Nephron progenitor cell (in vitro differentiated cells): ENCODE results near the gene ILF3.

Experiments
- DNase-seq: peaks from one replicate; pipeline ENCODE4 v3.0.0; 2021
- H3K27ac Mint-ChIP-seq: 2 replicates; pipeline ENCODE4 v1.8.0; 2021; ENCODE audit warnings: mild to moderate bottlenecking, moderate library complexity, mixed read lengths
- H3K27me3 Mint-ChIP-seq: 2 replicates; pipeline ENCODE4 v1.8.0; 2021; ENCODE audit warnings: mild to moderate bottlenecking, low read depth, mixed read lengths; ENCODE audit not compliant: poor library complexity
- H3K36me3 Mint-ChIP-seq: 2 replicates; pipeline ENCODE4 v1.8.0; 2021; ENCODE audit warnings: low read depth, mixed read lengths
- H3K4me1 Mint-ChIP-seq: 2 replicates; pipeline ENCODE4 v1.8.0; 2021; ENCODE audit warnings: mixed read lengths
- H3K4me3 Mint-ChIP-seq: 2 replicates; pipeline ENCODE4 v1.8.0; 2021; ENCODE audit warnings: mild to moderate bottlenecking, moderate library complexity, mixed read lengths
- H3K9me3 Mint-ChIP-seq: 2 replicates; pipeline ENCODE4 v1.8.0; 2021; ENCODE audit warnings: mild to moderate bottlenecking, moderate library complexity, mixed read lengths
- CTCF ChIP-seq: fragments of 200-600 bp; sonication (generic); IDR thresholded peaks from 2 replicates; pipeline ENCODE4 v1.5.0; 2021; ENCODE audit warnings: antibody characterized with exemption

The ILF3 gene

GRCh38 chr19:10653732-10654609, at the start of gene ILF3:
Gene ILF3, plus strand, starts transcription at chr19:10654346. Its CDS starts 16,260 bp downstream, at chr19:10670606.
- Mint-ChIP-seq H3K36me3 (peaks cover 31% of the 10 kb centered on the region), H3K27me3 (no peaks in the 10 kb centered on the region), H3K9me3 (no peaks in the 10 kb centered on the region), H3K27ac (peak within 1 kb of the TSS; percentile 99), H3K4me3 (peak within 1 kb of the TSS; percentile 99), H3K4me1 (peaks cover 33% of the 10 kb centered on the region)
- no peak for TF ChIP-seq CTCF
- peak; percentile 99 for DNase-seq

- H3K9me3 Mint-ChIP-seq: no peaks in the 10 kb centered on the region
- peaks cover 28% of the 10 kb centered on the region for H3K27me3 Mint-ChIP-seq
- H3K4me3 Mint-ChIP-seq: peak overlapping the region; percentile 88
- no peak for TF ChIP-seq CTCF
- H3K36me3 Mint-ChIP-seq: no peaks in the 10 kb centered on the region
- H3K4me1 Mint-ChIP-seq: peaks cover 19% of the 10 kb centered on the region
- DNase-seq: no peak
- H3K27ac Mint-ChIP-seq: peak overlapping the region; percentile 91
These were observed 49.6 kb upstream of the ILF3 start for GRCh38 chr19:10604460-10604980.

- no peak overlapping the region for H3K4me3 Mint-ChIP-seq
- no peaks in the 10 kb centered on the region for H3K27me3 Mint-ChIP-seq
- DNase-seq: no peak
- H3K4me1 Mint-ChIP-seq: peaks cover 12% of the 10 kb centered on the region
- H3K9me3 Mint-ChIP-seq: peaks cover 3% of the 10 kb centered on the region
- no peak for TF ChIP-seq CTCF
- H3K36me3 Mint-ChIP-seq: peaks cover 15% of the 10 kb centered on the region
- H3K27ac Mint-ChIP-seq: no peak overlapping the region
These were observed 42.2 kb upstream of the ILF3 start for GRCh38 chr19:10611907-10612306.

GRCh38 chr19:10612499-10613119, 41.5 kb upstream of the ILF3 start:
- H3K27me3 Mint-ChIP-seq: no peaks in the 10 kb centered on the region
- peaks cover 16% of the 10 kb centered on the region for H3K4me1 Mint-ChIP-seq
- H3K4me3 Mint-ChIP-seq: no peak overlapping the region
- H3K9me3 Mint-ChIP-seq: peaks cover 3% of the 10 kb centered on the region
- H3K36me3 Mint-ChIP-seq: peaks cover 15% of the 10 kb centered on the region
- H3K27ac Mint-ChIP-seq: peak overlapping the region; percentile 89
- no peak for TF ChIP-seq CTCF
- DNase-seq: no peak

- Mint-ChIP-seq H3K36me3 (peaks cover 15% of the 10 kb centered on the region), H3K4me1 (peaks cover 21% of the 10 kb centered on the region), H3K4me3 (no peak overlapping the region), H3K27me3 (no peaks in the 10 kb centered on the region), H3K9me3 (peaks cover 3% of the 10 kb centered on the region), H3K27ac (no peak overlapping the region)
- TF ChIP-seq CTCF: no peak
- DNase-seq: no peak
These were observed 38.6 kb upstream of the ILF3 start for GRCh38 chr19:10615429-10616023.
